ENCODE data around the gene CDH23. TPM values are rescaled to one million over a fixed set of nuclear protein-coding genes. Genes with fewer than 3 reads are reported as not detected.
A peak's percentile ranks its signal among the peaks of the same experiment; 100 is the strongest.

Gene CDH23
- total RNA-seq, 4 donors from 2014 or later, result 14.4 to 29.6 (median 19.7) TPM

DNA sequence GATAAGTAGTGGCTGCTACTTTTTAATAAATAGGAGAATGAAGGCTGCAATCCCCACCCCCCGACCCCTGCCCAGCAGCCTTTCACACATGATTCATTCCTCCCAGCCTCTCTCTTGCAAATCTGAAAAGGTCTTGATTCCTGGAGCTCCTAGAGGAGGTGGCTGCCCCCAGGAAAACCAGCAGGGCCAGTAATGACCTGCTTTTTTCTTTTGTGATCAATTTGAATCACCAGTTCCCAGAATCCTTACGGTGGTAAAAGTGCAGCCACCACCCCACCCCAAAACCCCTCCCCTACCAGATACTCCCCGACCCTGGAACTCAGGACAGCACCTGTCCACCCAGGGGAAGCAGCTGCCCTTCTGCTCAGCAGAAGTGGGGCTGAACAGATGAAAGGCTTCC is 213.9 kb downstream of the CDH23 start:
- no peaks in the 10 kb centered on the region for H3K9me3 ChIP-seq
- H3K27ac ChIP-seq (replicated peaks in 1 of 4), result peak overlapping the region in 1 of 4 donors; percentile 41
- DNase-seq (ENCODE audit: extremely low spot score), result no peak
- 58% methylated on average over 3 of the region's 3 CpGs for WGBS
- H3K4me3 ChIP-seq, result no peak overlapping the region
- no peaks in the 10 kb centered on the region for H3K27me3 ChIP-seq
- intact Hi-C loops (cut with DNase I), result loop anchor here (5.0 kb wide), 1 partner anchor 97 kb away; no protein-coding TSS in a partner anchor
- H3K36me3 ChIP-seq, result no peaks in the 10 kb centered on the region
- H3K4me1 ChIP-seq, result peaks cover 33 to 65% (median 57%) of the 10 kb centered on the region in 4 donors
- no peak for TF ChIP-seq POLR2A (IDR thresholded peaks at IDR 0.05; ENCODE audit: low read depth)
- TF ChIP-seq, protein P1, sequence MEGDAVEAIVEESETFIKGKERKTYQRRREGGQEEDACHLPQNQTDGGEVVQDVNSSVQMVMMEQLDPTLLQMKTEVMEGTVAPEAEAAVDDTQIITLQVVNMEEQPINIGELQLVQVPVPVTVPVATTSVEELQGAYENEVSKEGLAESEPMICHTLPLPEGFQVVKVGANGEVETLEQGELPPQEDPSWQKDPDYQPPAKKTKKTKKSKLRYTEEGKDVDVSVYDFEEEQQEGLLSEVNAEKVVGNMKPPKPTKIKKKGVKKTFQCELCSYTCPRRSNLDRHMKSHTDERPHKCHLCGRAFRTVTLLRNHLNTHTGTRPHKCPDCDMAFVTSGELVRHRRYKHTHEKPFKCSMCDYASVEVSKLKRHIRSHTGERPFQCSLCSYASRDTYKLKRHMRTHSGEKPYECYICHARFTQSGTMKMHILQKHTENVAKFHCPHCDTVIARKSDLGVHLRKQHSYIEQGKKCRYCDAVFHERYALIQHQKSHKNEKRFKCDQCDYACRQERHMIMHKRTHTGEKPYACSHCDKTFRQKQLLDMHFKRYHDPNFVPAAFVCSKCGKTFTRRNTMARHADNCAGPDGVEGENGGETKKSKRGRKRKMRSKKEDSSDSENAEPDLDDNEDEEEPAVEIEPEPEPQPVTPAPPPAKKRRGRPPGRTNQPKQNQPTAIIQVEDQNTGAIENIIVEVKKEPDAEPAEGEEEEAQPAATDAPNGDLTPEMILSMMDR (IDR thresholded peaks at IDR 0.05), result no peak
- TF ChIP-seq EP300 (IDR thresholded peaks at IDR 0.05), result no peak
- TF ChIP-seq POLR2AphosphoS5 (IDR thresholded peaks at IDR 0.05), result no peak

DNA sequence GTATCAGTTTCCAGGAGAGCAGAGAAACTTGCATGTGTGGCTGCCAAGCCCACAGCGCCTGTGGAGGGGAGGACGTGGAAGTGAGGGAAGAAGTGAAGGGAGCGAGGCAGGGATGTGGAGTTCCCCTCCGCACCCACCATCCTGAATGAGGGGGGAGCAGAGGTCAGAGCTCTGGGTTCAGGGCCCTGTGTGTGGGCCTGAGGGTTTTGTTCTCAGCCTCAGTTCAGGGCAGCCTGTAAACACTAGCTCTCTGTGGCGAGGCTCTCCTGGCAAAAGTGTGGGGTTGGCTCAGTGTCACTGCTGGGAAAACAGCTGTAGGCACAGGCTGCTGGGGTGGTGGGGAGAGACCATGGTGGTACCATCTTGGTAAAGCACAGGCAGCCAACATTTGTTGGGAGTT is 214.4 kb downstream of the CDH23 start:
- intact Hi-C loops (cut with DNase I), result loop anchor here (5.0 kb wide), 1 partner anchor 96 kb away; no protein-coding TSS in a partner anchor
- DNase-seq (ENCODE audit: extremely low spot score), result no peak
- no peaks in the 10 kb centered on the region for H3K27me3 ChIP-seq
- peak overlapping the region in 1 of 4 donors; percentile 41 for H3K27ac ChIP-seq (replicated peaks in 1 of 4)
- no peaks in the 10 kb centered on the region for H3K36me3 ChIP-seq
- no peak for TF ChIP-seq POLR2A (IDR thresholded peaks at IDR 0.05; ENCODE audit: low read depth)
- TF ChIP-seq, protein P1 (IDR thresholded peaks at IDR 0.05), result no peak
- no peak for TF ChIP-seq EP300 (IDR thresholded peaks at IDR 0.05)
- no peak for TF ChIP-seq POLR2AphosphoS5 (IDR thresholded peaks at IDR 0.05)
- no peak overlapping the region for H3K4me3 ChIP-seq
- WGBS, result 77% methylated on average over 5 of the region's 5 CpGs
- H3K4me1 ChIP-seq, result peaks cover 33 to 70% (median 62%) of the 10 kb centered on the region in 4 donors
- H3K9me3 ChIP-seq, result no peaks in the 10 kb centered on the region

DNA sequence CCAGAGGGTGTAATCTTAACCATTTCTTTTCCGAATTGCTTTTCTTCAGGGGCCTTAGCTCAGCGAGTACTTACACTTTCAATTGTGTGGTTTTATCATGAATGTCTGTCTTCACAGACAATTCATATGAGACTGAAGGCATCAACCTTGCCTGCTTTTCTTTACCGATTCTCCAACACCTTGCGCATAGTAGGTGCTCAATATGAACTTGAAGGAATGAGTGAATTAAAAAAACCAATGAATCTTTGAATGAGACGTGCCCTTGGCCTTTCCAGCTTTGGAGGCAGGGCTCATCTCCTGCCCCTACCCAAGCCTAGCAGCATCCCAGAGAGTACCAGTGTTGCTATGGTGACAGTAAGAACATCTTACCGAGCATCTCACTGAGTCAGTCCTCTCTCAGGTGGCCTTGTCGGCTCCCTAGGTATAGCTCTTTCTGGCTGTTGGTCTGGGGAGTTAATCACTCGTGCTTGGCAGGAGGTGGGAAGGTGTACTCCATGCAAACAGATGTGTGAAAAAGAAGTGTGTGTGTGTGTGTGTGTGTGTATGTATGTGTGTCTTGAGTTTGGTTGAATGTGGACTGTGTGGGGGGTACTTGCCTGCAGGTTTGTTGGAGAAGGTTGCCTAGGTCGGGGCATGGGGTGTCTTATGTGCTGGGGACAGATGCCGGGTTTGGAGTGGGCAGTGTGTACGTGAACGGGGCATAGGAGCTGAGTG is 215.1 kb downstream of the CDH23 start:
- no peak for DNase-seq (ENCODE audit: extremely low spot score)
- TF ChIP-seq EP300 (IDR thresholded peaks at IDR 0.05) (no peak), POLR2AphosphoS5 (IDR thresholded peaks at IDR 0.05) (no peak), POLR2A (IDR thresholded peaks at IDR 0.05; ENCODE audit: low read depth) (no peak)
- TF ChIP-seq, protein P1 (IDR thresholded peaks at IDR 0.05), result no peak
- Histone ChIP-seq H3K27ac (replicated peaks in 1 of 4) (peak overlapping the region in 1 of 4 donors; percentile 77), H3K27me3 (no peaks in the 10 kb centered on the region), H3K4me1 (peaks cover 33 to 75% (median 62%) of the 10 kb centered on the region in 4 donors), H3K4me3 (no peak overlapping the region), H3K9me3 (no peaks in the 10 kb centered on the region), H3K36me3 (no peaks in the 10 kb centered on the region)
- intact Hi-C loops (cut with DNase I), result loop anchor here (5.0 kb wide), 1 partner anchor 95 kb away; no protein-coding TSS in a partner anchor
- WGBS, result 87% methylated on average over 12 of the region's 12 CpGs

DNA sequence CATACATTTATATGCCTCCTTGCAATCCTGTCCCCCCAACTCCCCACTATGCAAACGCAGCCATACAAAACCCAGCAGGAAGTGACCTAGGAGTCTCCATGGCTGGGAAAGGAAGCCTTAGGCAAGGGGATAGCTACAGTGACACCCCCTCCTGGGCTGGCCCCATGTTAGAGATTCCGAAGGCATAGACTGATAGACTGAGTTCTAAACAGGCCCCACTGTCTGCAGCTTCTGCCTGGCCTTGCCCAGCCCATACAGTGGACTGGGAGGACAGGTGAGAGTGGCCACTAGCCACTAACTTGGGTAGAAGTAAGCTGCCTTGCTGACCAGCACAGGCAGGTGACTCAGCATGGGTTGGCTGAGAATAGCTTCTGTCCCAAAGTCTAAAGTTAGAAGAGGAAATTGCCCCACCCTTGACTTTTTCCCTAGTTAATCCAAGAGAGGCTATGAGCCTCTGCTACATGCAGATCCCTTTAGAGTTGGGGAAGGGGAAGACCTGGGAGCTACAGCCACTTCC is 216.6 kb downstream of the CDH23 start:
- peak; percentile 62 to 73 for TF ChIP-seq POLR2AphosphoS5 (IDR thresholded peaks at IDR 0.05)
- TF ChIP-seq, protein P1 (IDR thresholded peaks at IDR 0.05), result no peak
- TF ChIP-seq EP300 (IDR thresholded peaks at IDR 0.05), result no peak
- Histone ChIP-seq H3K4me1 (peaks cover 33 to 81% (median 66%) of the 10 kb centered on the region in 4 donors), H3K9me3 (no peaks in the 10 kb centered on the region), H3K36me3 (no peaks in the 10 kb centered on the region), H3K27me3 (no peaks in the 10 kb centered on the region), H3K4me3 (no peak overlapping the region), H3K27ac (replicated peaks in 1 of 4) (peak overlapping the region; percentile 70 to 79 (median 75))
- intact Hi-C loops (cut with DNase I), result loop anchor here (5.0 kb wide), 1 partner anchor 94 kb away; no protein-coding TSS in a partner anchor
- 68% methylated on average over 2 of the region's 2 CpGs for WGBS
- no peak for DNase-seq (ENCODE audit: extremely low spot score)
